HepG2 (cell line): ENCODE results near the gene FPGS. TPM values are rescaled to one million over a fixed set of nuclear protein-coding genes. Genes with fewer than 3 reads are reported as not detected.
A peak's percentile ranks its signal among the peaks of the same experiment; 100 is the strongest.

Experiments
- ATAC-seq: fragments of 200-7000 bp; cut with Tn5 transposase; 3 replicates; pipeline ENCODE4 v1.9.1; 2020; ENCODE audit warnings: mild to moderate bottlenecking, moderate library complexity
- BruUV-seq: library from RNA; stranded (reverse); fragments of 400-500 nt; replicated peaks from 2 replicates; lab custom pipeline; 2021; lab: Mats Ljungman, UMichigan
- CTCF ChIA-PET: fragments of 300-600 bp; formaldehyde crosslinking; extraction: SDS; loops from one replicate; lab custom pipeline; 2021; ENCODE audit warnings: low total read pairs, inconsistent platforms, low intra/inter-chr PET ratio; lab: Yijun Ruan, JAX
- POLR2A ChIA-PET: fragments of 350-600 bp; sonication (Branson Sonifier 250); formaldehyde crosslinking; loops from one replicate; lab custom pipeline; 2020; ENCODE audit warnings: antibody characterized with exemption, inconsistent platforms; lab: Yijun Ruan, JAX
- DNase-seq: peaks from one replicate; pipeline ENCODE4 v3.0.0-alpha.2; 2015; ENCODE audit warnings: low spot score
- FAIRE-seq: peaks from 3 replicates; lab custom pipeline; 2011; peaks lifted over from hg19 to GRCh38; lab: Jason Lieb, UNC
- H2AFZ ChIP-seq: one replicate; pipeline ENCODE4 v1.6.1; 2011; ENCODE audit warnings: low read length, inconsistent platforms
- H3K27ac ChIP-seq: fragments of 300-600 bp; 3 replicates; pipeline ENCODE4 v1.8.0; 2011; ENCODE audit warnings: mixed run types, mild to moderate bottlenecking, mixed read lengths, low read length, inconsistent platforms; ENCODE audit not compliant: insufficient read depth; ENCODE audit errors: extremely low read length
- H3K27me3 ChIP-seq, 2 experiments: fragments of 200-600 bp in 1 of 2; 2 replicates in 1 of 2; 3 replicates in 1 of 2; pipeline versions ENCODE4 v1.6.0 to v1.8.0; 2011; ENCODE audit warnings: low read length in 2 of 2, mild to moderate bottlenecking in 2 of 2, moderate library complexity in 2 of 2, inconsistent platforms in 1 of 2; ENCODE audit not compliant: insufficient read depth in 2 of 2, control insufficient read depth in 1 of 2
- H3K36me3 ChIP-seq, 2 experiments: fragments of 200-600 bp in 1 of 2; replicated peaks in 1 of 2; 2 replicates in 1 of 2; 3 replicates in 1 of 2; pipeline versions ENCODE4 v1.5.1 to v1.8.0; 2011; ENCODE audit warnings: low read length in 2 of 2, inconsistent platforms in 1 of 2; ENCODE audit not compliant: insufficient read depth in 2 of 2, control insufficient read depth in 1 of 2
- H3K4me1 ChIP-seq: 2 replicates; pipeline ENCODE4 v1.5.1; 2012; ENCODE audit warnings: low read length, inconsistent platforms; ENCODE audit not compliant: insufficient read depth
- H3K4me2 ChIP-seq: 2 replicates; pipeline ENCODE4 v1.6.0; 2011; ENCODE audit warnings: low read depth, low read length, inconsistent platforms
- H3K4me3 ChIP-seq, 3 experiments: fragments of 200-600 bp in 1 of 3; sonication (generic), shearing (Covaris generic) in 1 of 3; replicated peaks in 1 of 3; 2 replicates each; pipeline ENCODE4 v1.5.1; 2011 to 2016; ENCODE audit warnings: low read length in 3 of 3, inconsistent platforms in 2 of 3, low read depth in 2 of 3, mild to moderate bottlenecking in 2 of 3, control low read depth in 1 of 3, mixed read lengths in 1 of 3; ENCODE audit not compliant: insufficient read depth in 1 of 3
- H3K79me2 ChIP-seq: one replicate; pipeline ENCODE4 v1.6.1; 2011; ENCODE audit warnings: low read length, inconsistent platforms; ENCODE audit not compliant: insufficient read depth
- H3K9ac ChIP-seq: 2 replicates; pipeline ENCODE4 v1.6.0; 2011; ENCODE audit warnings: mild to moderate bottlenecking, low read depth, low read length, inconsistent platforms; ENCODE audit not compliant: insufficient read depth
- H3K9me3 ChIP-seq: 2 replicates; pipeline ENCODE4 v1.5.1; 2012; ENCODE audit warnings: mild to moderate bottlenecking, low read length
- H4K20me1 ChIP-seq: 2 replicates; pipeline ENCODE4 v1.6.0; 2011; ENCODE audit warnings: inconsistent platforms, mild to moderate bottlenecking, low read length, moderate library complexity; ENCODE audit not compliant: insufficient read depth
- ARID5B ChIP-seq: IDR thresholded peaks from 2 replicates; pipeline ENCODE4 v1.4.0; 2020; ENCODE audit warnings: mild to moderate bottlenecking, missing genetic modification reagents
- ELF3 ChIP-seq: IDR thresholded peaks from 2 replicates; pipeline ENCODE4 v1.6.1; 2016; ENCODE audit warnings: missing genetic modification reagents, missing compliant biosample characterization
- HHEX ChIP-seq: IDR thresholded peaks from 2 replicates; pipeline ENCODE4 v1.6.1; 2016; ENCODE audit warnings: control low read depth
- JUN ChIP-seq: sonication (generic); formaldehyde crosslinking; IDR thresholded peaks from 2 replicates; pipeline ENCODE4 v1.4.0; 2020; ENCODE audit warnings: mild to moderate bottlenecking, missing genetic modification reagents
- NR2F2 ChIP-seq: IDR thresholded peaks from 2 replicates; pipeline ENCODE4 v1.6.1; 2012; ENCODE audit warnings: low read depth, inconsistent platforms, borderline replicate concordance
- SOX6 ChIP-seq, 2 experiments: fragments of 450-650 bp in 1 of 2; sonication (generic) in 1 of 2; formaldehyde crosslinking in 1 of 2; IDR thresholded peaks; 2 replicates each; pipeline versions ENCODE4 v1.4.0 to v1.6.1; 2017 to 2020; ENCODE audit warnings: antibody characterized with exemption in 1 of 2, mild to moderate bottlenecking in 1 of 2, missing genetic modification reagents in 1 of 2
- TARDBP ChIP-seq: sonication (generic); formaldehyde crosslinking; IDR thresholded peaks from 2 replicates; pipeline ENCODE4 v1.8.0; 2022; ENCODE audit warnings: mild to moderate bottlenecking, missing genetic modification reagents
- TBX2 ChIP-seq: sonication (generic); formaldehyde crosslinking; IDR thresholded peaks from 2 replicates; pipeline ENCODE4 v1.5.0; 2020; ENCODE audit warnings: missing genetic modification reagents, mild to moderate bottlenecking, borderline replicate concordance
- TFAP4 ChIP-seq: sonication (generic); IDR thresholded peaks from 2 replicates; pipeline ENCODE4 v1.6.1; 2016; ENCODE audit warnings: low read depth, borderline replicate concordance
- ZBTB3 ChIP-seq: sonication (generic); formaldehyde crosslinking; IDR thresholded peaks from 2 replicates; pipeline ENCODE4 v1.4.0; 2020; ENCODE audit warnings: low read depth, mild to moderate bottlenecking, moderate library complexity, missing genetic modification reagents, borderline replicate concordance
- ZEB1 ChIP-seq: IDR thresholded peaks from 2 replicates; pipeline ENCODE4 v1.6.1; 2012; ENCODE audit warnings: mild to moderate bottlenecking, low read depth, inconsistent platforms; ENCODE audit not compliant: insufficient replicate concordance
- ZNF562 ChIP-seq: sonication (generic); formaldehyde crosslinking; IDR thresholded peaks from 2 replicates; pipeline ENCODE4 v1.8.0; 2022; ENCODE audit warnings: missing genetic modification reagents, borderline replicate concordance
- WGBS: methylation state at CpG from one replicate; pipeline ENCODE4 v1.1.6; 2017; ENCODE audit warnings: low lambda C conversion rate; 5-methylcytosine and 5-hydroxymethylcytosine counted together
- in situ Hi-C: cut with HindIII; loops from 2 replicates; pipeline ENCODE4 v1.10.0; 2017; ENCODE audit warnings: low pct_unique_long_range_greater_than_20kb; ENCODE audit not compliant: extremely low pct_ligation_motif_present
- intact Hi-C: fragments of 100-400 bp; cut with micrococcal nuclease; formaldehyde crosslinking; loops from one replicate; pipeline ENCODE4 v1.10.0; 2022; ENCODE audit not compliant: unreplicated experiment
- polyA plus RNA-seq, 8 experiments: library from polyadenylated mRNA; depleted of rRNA in 3 of 8; stranded (reverse) in 7 of 8; unstranded in 1 of 8; fragments of >200 nt; fragmentation: Illumina TruSeq in 4 of 8; extraction: Trizol in 4 of 8; gene quantifications; 2 replicates each; pipeline versions ENCODE4 v1.2.1 to v1.2.3, GENCODE V29; 2011 to 2016; ENCODE audit warnings: low read depth in 4 of 8, missing spikeins in 1 of 8, mixed read lengths in 1 of 8; ENCODE audit not compliant: insufficient read depth in 1 of 8
- total RNA-seq, 5 experiments: library from RNA; depleted of rRNA; stranded (reverse); fragments of >200 nt; fragmentation: Illumina TruSeq; extraction: Trizol; gene quantifications; 2 replicates each; pipeline ENCODE4 v1.2.3, GENCODE V29; 2016; ENCODE audit warnings: low read depth in 1 of 5

FPGS gene
- total and polyA plus RNA-seq, 2 of the 13 experiments (the other 11 are each of a cell fraction or from before 2014, with no cell fraction given): 35.6 to 36.8 TPM

GRCh38 chr9:127848756-127849504 lies 46.2 kb downstream of the FPGS start:
- intact Hi-C loops: no loop called here
- Histone ChIP-seq H3K4me3 (no peak overlapping the region), H3K27ac (peak overlapping the region; percentile 55), H4K20me1 (no peaks in the 10 kb centered on the region), H3K36me3 (no peaks in the 10 kb centered on the region), H3K27me3 (0 out of 5 replicates have a peak, but pooled peaks cover 0 to 1% of the 10 kb centered on the region in 2 experiments), H2AFZ (no peak overlapping the region), H3K9me3 (0 out of 2 replicates have a peak, but pooled peaks cover 7% of the 10 kb centered on the region), H3K79me2 (no peaks in the 10 kb centered on the region), H3K9ac (no peak overlapping the region), H3K4me2 (0 out of 2 replicates have a peak overlapping the region, but pooled peaks have one; percentile 5), H3K4me1 (peaks cover 81% of the 10 kb centered on the region)
- ATAC-seq: peak; percentile 55
- 93% methylated on average over 9 of the region's 10 CpGs for WGBS
- peak; percentile 72 for DNase-seq
- FAIRE-seq: peak; percentile 66
- no TSS peak for BruUV-seq
- POLR2A ChIA-PET: no interaction called here
- CTCF ChIA-PET: no interaction called here
- in situ Hi-C loops: no loop called here
- TF ChIP-seq TARDBP (0 out of 2 replicates have a peak, but pooled peaks have one; percentile 28), JUN (CRISPR knock-in tag) (peak; percentile 56; the same call in 1 of the 2 replicates), ZNF562 (peak; percentile 75; the same call in 1 of the 2 replicates), ZBTB3 (CRISPR knock-in tag) (peak; percentile 84; the same call in 1 of the 2 replicates), SOX6 (IDR thresholded peaks at IDR 0.05) (no peak), SOX6 (CRISPR knock-in tag; IDR thresholded peaks at IDR 0.05) (peak; percentile 59), TBX2 (CRISPR knock-in tag) (peak; percentile 49; the same call in 1 of the 2 replicates), ARID5B (CRISPR knock-in tag) (peak; percentile 56), NR2F2 (0 out of 2 replicates have a peak, but pooled peaks have one; percentile 32), HHEX (CRISPR knock-in tag) (no peak), ZEB1 (peak; percentile 85), ELF3 (CRISPR knock-in tag) (peak; percentile 91), TFAP4 (peak; percentile 22; the same call in 1 of the 2 replicates)
